NCI-H1105 (cell line): Measurements from ENCODE around the gene CDT1.

Experiments used
- DNase-seq: peaks from one replicate; lab custom pipeline; 2025; lab: John Stamatoyannopoulos, UW

The CDT1 gene

DNA sequence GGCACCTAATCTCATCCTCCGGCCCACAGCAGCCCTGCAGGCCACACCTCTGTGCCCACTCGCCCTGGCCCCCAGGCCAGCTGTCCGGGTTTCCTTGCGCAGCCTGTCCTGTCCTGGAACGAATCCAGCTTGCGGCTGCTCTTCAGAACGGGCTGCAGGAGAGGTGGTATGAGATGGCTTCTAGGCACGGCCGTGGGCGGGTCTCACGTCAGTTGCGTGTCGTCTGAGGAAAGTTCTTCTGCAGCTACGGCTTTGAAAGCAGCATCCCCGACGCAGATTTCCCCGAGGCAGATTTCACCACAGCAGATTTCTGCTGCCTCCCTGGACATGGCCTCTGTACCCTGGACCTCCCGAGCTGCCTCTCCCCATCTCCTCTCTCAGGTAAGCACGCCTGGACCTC, 35.0 kb downstream of the CDT1 start:
- DNase-seq = no peak

GRCh38 chr16:88839026-88839529, 35.5 kb downstream of the CDT1 start:
- no peak for DNase-seq

DNA sequence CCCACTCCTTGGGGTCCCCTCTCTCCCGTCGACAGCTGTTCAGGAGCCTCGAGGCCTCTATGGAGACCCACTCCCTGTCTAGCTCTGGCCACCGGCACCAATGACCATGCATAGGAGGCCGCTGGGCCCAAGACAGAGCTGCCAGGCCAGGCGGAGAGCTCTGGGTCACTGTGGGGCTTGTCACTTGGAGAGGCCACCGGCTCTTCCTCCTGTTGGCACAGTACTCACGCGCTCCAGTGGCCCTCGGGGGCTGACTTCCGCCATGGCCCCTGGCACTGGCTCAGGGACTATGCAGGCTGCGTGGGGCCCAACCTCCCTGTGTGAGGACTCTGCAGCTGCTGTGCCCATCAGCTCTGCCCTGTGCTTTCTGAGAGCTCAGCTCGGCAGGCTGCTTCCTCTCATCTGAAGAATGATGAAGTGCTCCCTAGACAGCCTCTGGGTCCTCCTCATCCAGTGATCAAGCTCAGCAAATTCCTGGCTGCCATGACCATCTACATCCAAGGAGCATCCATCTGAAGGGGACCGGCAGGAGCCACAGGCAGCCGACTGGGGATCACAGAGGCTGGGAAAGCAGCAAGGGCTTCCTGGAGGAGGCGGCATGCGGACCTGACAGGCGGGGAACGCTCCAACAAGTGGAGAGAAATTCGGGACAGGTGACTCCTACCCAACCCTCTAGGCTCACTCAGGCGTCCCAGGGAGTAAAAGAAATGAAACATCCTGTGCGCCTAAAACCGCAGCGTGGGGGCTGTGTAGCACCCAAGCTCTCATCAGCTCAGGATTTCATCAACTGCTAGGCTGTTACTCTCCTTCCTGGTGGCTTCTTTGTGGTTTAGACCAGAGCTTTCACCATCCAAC, 36.4 kb downstream of the CDT1 start:
- no peak for DNase-seq

DNA sequence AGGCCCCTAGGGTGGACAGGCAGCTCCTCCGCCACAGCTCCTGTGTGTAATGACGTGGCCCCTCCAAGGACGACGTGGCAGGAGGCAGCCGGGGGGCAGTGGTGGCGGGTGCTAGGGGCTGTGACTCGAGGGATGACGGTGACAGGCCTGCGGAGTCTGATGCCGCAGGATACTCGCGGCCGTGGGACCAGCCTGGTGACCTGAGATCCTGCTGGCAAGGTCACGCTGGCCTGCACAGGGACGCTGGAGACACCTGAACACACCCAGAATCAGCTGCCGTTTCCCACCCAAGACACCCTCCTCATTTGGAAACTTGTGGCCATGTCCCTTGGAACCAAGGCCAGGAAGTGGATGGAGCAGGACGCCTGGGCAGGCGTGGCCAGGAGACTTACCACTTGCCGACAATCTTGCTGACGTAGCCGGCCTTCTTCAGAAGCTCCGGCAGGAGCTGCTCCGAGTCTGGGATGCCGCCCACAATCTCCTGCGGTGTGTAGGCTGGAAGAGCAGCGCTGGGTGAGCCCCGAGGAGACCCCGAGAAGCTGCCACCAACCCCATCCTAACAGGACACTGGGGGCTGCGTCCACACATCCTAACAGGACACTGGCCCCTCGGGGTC, 37.1 kb downstream of the CDT1 start:
- no peak for DNase-seq

- no peak for DNase-seq
Measured at GRCh38 chr16:88841521-88842307, 38.1 kb downstream of the CDT1 start.

GRCh38 chr16:88842308-88842756, 38.7 kb downstream of the CDT1 start:
- DNase-seq = no peak

- DNase-seq = no peak
Measured at GRCh38 chr16:88842806-88843205, 39.2 kb downstream of the CDT1 start.

DNA sequence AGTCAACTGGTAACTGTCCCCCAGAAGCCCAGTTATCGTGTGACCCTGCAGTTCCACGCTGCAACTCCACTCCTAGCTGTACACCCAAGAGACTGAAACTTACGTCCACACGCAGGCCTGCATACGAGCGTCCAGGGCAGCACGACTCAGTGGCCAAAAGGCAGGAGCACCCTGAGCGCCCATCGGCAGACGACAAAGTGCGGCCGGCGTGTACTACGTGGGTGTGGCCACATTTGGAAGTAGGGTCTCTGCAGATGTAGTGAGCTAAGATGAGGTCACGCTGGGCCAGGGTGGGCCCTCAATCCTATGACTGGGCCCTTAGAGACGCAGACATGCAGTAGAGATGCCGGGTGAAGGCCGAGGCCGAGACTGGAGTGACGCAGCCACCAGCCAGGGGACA, 39.7 kb downstream of the CDT1 start:
- no peak for DNase-seq

DNA sequence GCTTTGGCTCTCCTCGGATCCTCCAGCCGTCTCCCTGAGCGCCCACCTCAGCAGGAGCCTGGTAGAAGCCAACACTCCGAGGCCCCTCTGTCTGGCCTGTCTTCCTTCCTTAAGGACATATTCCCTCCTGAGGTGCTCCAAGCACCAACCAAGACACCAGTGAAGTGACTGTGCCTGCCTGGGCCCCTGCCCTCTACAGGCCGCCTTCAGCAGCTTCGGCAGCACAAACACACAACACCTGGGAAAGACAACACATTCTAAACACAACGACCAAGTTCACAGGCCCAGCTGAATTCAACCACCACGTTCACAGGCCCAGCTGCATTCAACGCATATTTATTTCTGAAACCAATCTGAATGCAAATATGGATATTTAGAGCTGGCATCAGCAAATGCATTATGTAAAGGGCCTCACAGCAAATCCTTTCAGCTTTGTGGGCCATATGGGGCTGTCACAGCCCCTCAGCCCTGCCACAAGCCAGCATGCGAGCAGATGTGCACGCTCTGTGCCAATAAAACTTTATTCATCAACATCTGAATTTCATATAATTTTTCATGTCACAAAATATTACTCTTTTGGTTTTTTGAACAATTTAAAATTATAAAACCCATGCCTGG, 40.9 kb downstream of the CDT1 start:
- no peak for DNase-seq

- DNase-seq = no peak
Measured at GRCh38 chr16:88846088-88846487, 42.5 kb downstream of the CDT1 start.

- DNase-seq = no peak
Measured at GRCh38 chr16:88847654-88848053, 44.1 kb downstream of the CDT1 start.

DNA sequence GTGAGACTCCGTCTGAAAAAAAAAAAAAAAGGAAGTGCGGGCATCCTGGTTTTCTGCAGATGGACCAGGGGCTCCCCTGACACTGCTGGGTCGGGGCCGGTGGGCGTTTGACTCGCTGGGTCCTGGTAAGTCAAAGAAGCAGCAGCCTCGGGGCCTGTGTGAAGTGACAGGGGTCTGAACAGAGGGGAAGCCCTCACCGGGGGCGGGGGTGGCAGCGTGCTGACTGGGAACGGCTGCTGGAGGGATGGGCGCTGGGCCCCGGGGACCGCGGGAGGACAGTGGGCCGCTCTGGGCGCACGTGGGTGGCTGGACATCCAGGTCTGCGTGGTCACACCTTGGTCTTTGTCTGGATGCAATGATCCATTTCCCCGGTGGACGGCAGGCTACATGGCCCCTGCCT, 45.0 kb downstream of the CDT1 start:
- no peak for DNase-seq

DNA sequence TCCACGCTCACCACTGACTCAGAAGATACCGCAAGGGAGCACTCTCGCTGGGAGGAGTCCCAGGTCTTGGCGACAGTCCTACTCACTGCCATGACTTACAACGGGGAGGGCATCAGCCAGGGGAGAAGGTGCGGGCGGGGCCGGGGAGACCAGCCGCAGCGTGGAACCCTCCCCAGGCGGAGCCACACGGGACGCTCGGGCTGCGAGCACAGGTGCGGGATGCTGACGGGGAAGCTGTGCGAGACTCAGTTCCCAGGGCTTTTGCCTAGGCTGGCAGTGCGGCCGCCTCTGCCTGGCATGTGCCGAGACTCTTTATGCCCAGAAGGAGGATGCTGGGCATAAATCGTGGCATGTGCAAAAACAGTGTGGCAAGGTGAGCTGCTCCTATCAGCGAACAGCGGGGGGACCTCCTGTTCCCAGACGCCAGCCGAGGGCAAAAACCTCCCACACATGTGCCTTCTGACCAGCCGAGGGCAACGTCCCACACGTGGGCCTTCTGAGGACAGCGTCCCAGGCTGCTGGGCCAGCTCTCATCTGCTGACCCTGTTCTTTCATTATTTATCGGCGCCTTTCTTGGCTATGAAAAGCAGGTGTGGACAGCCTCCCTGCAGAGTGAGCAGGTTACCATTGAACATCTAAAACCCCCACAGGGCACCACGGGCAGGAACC, 47.1 kb downstream of the CDT1 start:
- DNase-seq = no peak

DNA sequence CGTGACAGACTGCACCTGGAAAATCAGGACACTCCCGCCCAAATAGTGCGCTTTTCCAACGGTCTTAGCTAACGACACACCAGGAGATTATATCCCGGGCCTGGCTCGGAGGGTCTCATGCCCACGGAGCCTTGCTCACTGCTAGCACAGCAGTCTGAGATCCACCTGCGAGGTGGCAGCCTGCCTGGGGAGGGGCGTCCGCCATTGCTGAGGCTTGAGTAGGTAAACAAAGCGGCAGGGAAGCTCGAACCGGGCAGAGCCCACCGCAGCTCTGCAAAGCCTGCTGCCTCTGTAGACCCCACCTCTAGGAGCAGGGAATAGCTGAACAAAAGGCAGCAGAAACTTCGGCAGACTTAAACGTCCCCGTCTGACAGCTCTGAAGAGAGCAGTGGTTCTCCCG, 48.0 kb downstream of the CDT1 start:
- no peak for DNase-seq

DNA sequence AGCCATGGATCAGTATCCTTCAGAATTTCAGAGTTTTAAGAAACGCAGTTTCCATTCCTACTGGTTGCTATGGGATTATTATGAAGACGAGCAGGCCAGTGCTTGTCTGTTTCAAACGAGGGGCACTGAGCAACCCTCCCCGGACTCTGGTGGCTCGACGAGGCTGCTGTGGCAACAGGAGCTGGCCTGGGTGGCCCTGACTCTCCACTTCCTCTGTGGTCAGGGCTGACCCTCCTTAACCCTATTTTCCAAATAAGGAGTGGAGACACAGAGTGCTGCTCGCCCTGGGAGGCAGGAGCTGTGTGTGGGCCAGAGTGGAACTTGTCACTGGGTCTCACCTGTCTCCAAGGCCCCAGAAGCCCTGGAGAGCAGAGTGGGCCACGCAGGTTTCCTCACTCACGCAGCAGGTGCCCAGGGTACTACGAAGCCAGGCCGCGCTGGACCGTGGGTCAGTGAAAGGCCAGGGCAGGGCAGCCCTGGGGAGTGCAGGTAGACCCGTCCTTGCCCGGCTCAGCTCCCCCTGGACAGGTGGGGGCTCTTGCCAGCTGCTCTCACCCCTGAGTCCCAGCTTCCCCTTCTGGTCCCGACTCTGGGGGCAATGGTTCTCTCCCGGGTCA, 49.8 kb downstream of the CDT1 start:
- no peak for DNase-seq

DNA sequence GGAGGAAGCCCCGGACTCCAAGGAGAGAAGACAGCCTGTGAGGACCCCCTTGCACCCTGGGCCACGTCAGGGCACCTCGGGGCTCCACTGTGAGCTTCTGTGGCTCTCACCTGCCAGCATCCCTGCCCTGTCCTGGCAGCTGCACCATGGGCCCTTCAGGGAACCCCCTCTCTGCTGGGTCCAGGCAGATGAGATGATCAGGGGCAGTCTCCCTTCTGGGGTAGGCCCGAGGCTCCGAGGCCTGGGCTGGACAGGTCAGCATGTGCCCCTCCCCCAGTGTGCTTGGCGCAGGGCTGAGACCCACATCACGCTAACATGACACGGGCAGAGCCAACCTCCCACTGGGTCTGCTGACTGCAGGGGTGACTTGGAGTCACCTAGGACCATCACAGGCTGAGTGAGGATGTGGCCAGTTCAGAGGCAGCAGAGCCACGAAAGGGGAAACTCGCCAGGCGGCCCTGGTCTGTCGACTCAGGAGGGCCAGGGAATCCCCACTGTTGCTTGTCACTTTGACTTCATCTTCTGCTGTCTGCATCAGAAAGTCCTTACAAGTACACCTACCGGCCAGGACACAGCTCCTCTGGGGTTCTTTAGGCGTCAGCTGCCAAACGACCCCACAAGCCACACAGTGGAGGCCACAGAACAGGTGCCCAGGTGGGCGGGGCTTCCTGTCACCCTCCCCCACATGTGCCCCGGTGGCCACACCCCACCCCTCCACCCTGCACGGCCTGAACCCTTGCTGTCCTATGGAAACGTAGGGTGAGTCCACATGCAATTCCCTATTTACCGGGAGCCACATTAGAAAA, 50.9 kb downstream of the CDT1 start:
- DNase-seq = no peak

DNA sequence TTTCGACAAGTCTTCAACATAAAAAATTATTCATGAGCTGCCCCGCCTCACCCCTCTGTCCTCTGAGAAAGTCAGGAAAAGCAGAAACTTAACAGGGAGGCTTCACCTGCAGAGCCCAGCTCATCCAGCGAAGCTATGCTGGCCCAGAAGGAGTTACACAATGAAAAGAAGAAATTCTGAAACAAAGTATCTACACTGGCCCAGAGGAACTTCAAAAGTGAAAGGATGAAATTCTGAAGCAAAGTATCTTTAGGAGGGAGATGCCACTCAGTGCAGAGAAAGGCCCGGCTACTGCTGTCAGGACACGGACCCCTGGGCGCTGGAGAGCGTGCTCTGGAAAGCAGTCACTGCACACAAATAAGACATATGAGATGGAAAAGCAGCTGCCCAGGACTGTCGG, 51.6 kb downstream of the CDT1 start:
- DNase-seq = no peak

GRCh38 chr16:88855736-88856121, 52.1 kb downstream of the CDT1 start:
- DNase-seq = no peak

- DNase-seq = no peak
Measured at GRCh38 chr16:88856122-88856827, 52.7 kb downstream of the CDT1 start.
